ENCODE measurements around the gene TRA2A. TPM values are rescaled to one million over a fixed set of nuclear protein-coding genes. Genes with fewer than 3 reads are reported as not detected.
A peak's percentile ranks its signal among the peaks of the same experiment; 100 is the strongest.
"Not testable (repeated sequence)": the region's sequence is repeated elsewhere in the genome, so short reads cannot be mapped to it uniquely, and the experiment has no call there.

Gene TRA2A
- total and polyA plus RNA-seq, 7 donors = 17.5 to 35.6 (median 29.0) TPM

DNA sequence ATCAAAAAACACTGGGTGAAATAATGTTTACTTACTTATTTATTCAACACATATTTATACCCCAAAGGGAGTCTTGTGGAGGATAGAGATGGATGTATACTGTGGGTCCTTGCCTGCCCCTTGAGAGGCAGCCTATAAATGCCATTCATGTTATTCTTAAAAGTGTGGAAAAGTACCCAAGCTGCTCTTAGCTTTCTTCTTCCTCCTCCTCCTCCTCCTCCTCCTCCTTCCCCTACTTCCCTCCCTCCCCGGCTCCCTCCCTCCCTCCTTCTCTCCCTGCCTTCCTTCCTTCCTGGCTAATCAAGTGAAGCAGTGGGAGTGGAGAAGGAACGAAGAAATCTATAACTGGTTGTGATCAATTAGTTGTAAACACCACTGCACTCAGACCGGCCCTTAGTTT lies 40.3 kb downstream of the TRA2A start:
- 58 to 67% (median 58%) methylated on average over 3 of the region's 3 CpGs for WGBS, 3 donors
- intact Hi-C loops (cut with DNase I) = no loop called here
- no peak for ATAC-seq

GRCh38 chr7:23490357-23491135 lies 41.2 kb downstream of the TRA2A start:
- Histone ChIP-seq H3K4me1 (no peaks in the 10 kb centered on the region), H3K9me3 (no peaks in the 10 kb centered on the region), H3K27me3 (ENCODE audit: insufficient read depth in 3 of 3, low read length in 2 of 3) (peaks cover 0 to 5% (median 3%) of the 10 kb centered on the region in 3 donors), H3K36me3 (ENCODE audit: insufficient read depth in 1 of 2, low read depth in 1 of 2) (no peaks in the 10 kb centered on the region), H3K27ac (no peak overlapping the region), H3K4me3 (peak overlapping the region; percentile 65)
- ATAC-seq (peak; percentile 32 to 77 (median 53)), DNase-seq (peak; percentile 37 to 68)
- TF ChIP-seq CTCF (IDR thresholded peaks at IDR 0.05) = no peak
- intact Hi-C loops (cut with DNase I) = no loop called here
- 38 to 54% (median 54%) methylated on average over 50 to 56 of the region's 56 CpGs for WGBS, 3 donors

More for the DNA sequence above, 40.3 kb downstream of the TRA2A start:
- Histone ChIP-seq H3K27ac (no peak overlapping the region), H3K4me1 (no peaks in the 10 kb centered on the region), H3K36me3 (ENCODE audit: insufficient read depth in 1 of 2, low read depth in 1 of 2) (no peaks in the 10 kb centered on the region), H3K9me3 (no peaks in the 10 kb centered on the region), H3K4me3 (no peak overlapping the region), H3K27me3 (ENCODE audit: insufficient read depth in 3 of 3, low read length in 2 of 3) (peaks cover 0 to 5% (median 3%) of the 10 kb centered on the region in 3 donors)
- TF ChIP-seq CTCF (IDR thresholded peaks at IDR 0.05) = no peak
- DNase-seq = no peak

- H3K9me3 ChIP-seq; H3K36me3 ChIP-seq (ENCODE audit: insufficient read depth in 1 of 2, low read depth in 1 of 2); H3K27ac ChIP-seq; DNase-seq; intact Hi-C loops (cut with DNase I); ATAC-seq; H3K4me3 ChIP-seq; H3K4me1 ChIP-seq: not testable (repeated sequence)
- WGBS, 3 donors = 95 to 97% (median 96%) methylated on average over 12 to 13 of the region's 13 CpGs
- H3K27me3 ChIP-seq (ENCODE audit: insufficient read depth in 3 of 3, low read length in 2 of 3) = peaks cover 0 to 13% (median 4%) of the 10 kb centered on the region in 3 donors
Observed at GRCh38 chr7:23488714-23489113, 43.1 kb downstream of the TRA2A start.

- Histone ChIP-seq H3K9me3 (no peaks in the 10 kb centered on the region), H3K27ac (no peak overlapping the region), H3K4me1 (no peaks in the 10 kb centered on the region), H3K4me3 (no peak overlapping the region), H3K36me3 (ENCODE audit: insufficient read depth in 1 of 2, low read depth in 1 of 2) (no peaks in the 10 kb centered on the region), H3K27me3 (ENCODE audit: insufficient read depth in 3 of 3, low read length in 2 of 3) (peaks cover 0 to 20% (median 4%) of the 10 kb centered on the region in 3 donors)
- ATAC-seq = no peak
- TF ChIP-seq CTCF (IDR thresholded peaks at IDR 0.05) = no peak
- intact Hi-C loops (cut with DNase I) = no loop called here
- DNase-seq = no peak
- 57 to 61% (median 59%) methylated on average over 4 of the region's 4 CpGs for WGBS, 3 donors
Observed at GRCh38 chr7:23487670-23488069, 44.1 kb downstream of the TRA2A start.

GRCh38 chr7:23486002-23486773 lies 45.6 kb downstream of the TRA2A start:
- 78 to 83% (median 79%) methylated on average over 13 of the region's 13 CpGs for WGBS, 3 donors
- Histone ChIP-seq H3K4me3 (no peak overlapping the region), H3K27ac (no peak overlapping the region), H3K36me3 (ENCODE audit: insufficient read depth in 1 of 2, low read depth in 1 of 2) (no peaks in the 10 kb centered on the region), H3K4me1 (no peaks in the 10 kb centered on the region), H3K27me3 (ENCODE audit: insufficient read depth in 3 of 3, low read length in 2 of 3) (peaks cover 0 to 25% (median 1%) of the 10 kb centered on the region in 3 donors), H3K9me3 (no peaks in the 10 kb centered on the region)
- intact Hi-C loops (cut with DNase I) = no loop called here
- DNase-seq = no peak
- no peak for TF ChIP-seq CTCF (IDR thresholded peaks at IDR 0.05)
- no peak for ATAC-seq

Data from psoas muscle (tissue), 8 donors.